Measurements from ENCODE around the gene ZNF12. TPM values are rescaled to one million over a fixed set of nuclear protein-coding genes. Genes with fewer than 3 reads are reported as not detected.

ZNF12 gene
- polyA plus RNA-seq, 1 experiment = 10.9 TPM

- no peak for TF ChIP-seq CTCF (IDR thresholded peaks at IDR 0.05; ENCODE audit: insufficient read depth, low read depth, low read length)
- ChIA-PET POLR2A (no interaction called here), CTCF (no interaction called here)
- H3K27me3 ChIP-seq (ENCODE audit: control insufficient read depth, insufficient read depth, low read length) = no peaks in the 10 kb centered on the region
- DNase-seq (ENCODE audit: low read depth) = no peak
- H3K4me3 ChIP-seq (ENCODE audit: low read depth, low read length) = no peak overlapping the region
- H3K36me3 ChIP-seq (ENCODE audit: control insufficient read depth, insufficient read depth, low read length) = peaks cover 31% of the 10 kb centered on the region
These were observed 4.9 kb downstream of the ZNF12 start for GRCh38 chr7:6701860-6702259.

- TF ChIP-seq CTCF (IDR thresholded peaks at IDR 0.05; ENCODE audit: insufficient read depth, low read depth, low read length) = no peak
- DNase-seq (ENCODE audit: low read depth) = no peak
- ChIA-PET POLR2A (no interaction called here), CTCF (no interaction called here)
- no peaks in the 10 kb centered on the region for H3K27me3 ChIP-seq (ENCODE audit: control insufficient read depth, insufficient read depth, low read length)
- H3K36me3 ChIP-seq (ENCODE audit: control insufficient read depth, insufficient read depth, low read length) = peaks cover 35% of the 10 kb centered on the region
- H3K4me3 ChIP-seq (ENCODE audit: low read depth, low read length) = no peak overlapping the region
These were observed 6.0 kb downstream of the ZNF12 start for GRCh38 chr7:6700793-6701192.

- no peak for TF ChIP-seq CTCF (IDR thresholded peaks at IDR 0.05; ENCODE audit: insufficient read depth, low read depth, low read length)
- POLR2A ChIA-PET = interaction anchor here (0.5 kb wide), 1 partner anchor 46 kb away, joined by 3 read pairs; no protein-coding TSS in a partner anchor
These were observed 15.1 kb downstream of the ZNF12 start for GRCh38 chr7:6691609-6692106.

GRCh38 chr7:6691103-6691502 lies 15.6 kb downstream of the ZNF12 start:
- ChIA-PET CTCF (no interaction called here), POLR2A (no interaction called here)
- Histone ChIP-seq H3K36me3 (ENCODE audit: control insufficient read depth, insufficient read depth, low read length) (peaks cover 32% of the 10 kb centered on the region), H3K4me3 (ENCODE audit: low read depth, low read length) (no peak overlapping the region), H3K27me3 (ENCODE audit: control insufficient read depth, insufficient read depth, low read length) (no peaks in the 10 kb centered on the region)
- no peak for DNase-seq (ENCODE audit: low read depth)
- TF ChIP-seq CTCF (IDR thresholded peaks at IDR 0.05; ENCODE audit: insufficient read depth, low read depth, low read length) = no peak

More at GRCh38 chr7:6691609-6692106, 15.1 kb downstream of the ZNF12 start:
- Histone ChIP-seq H3K27me3 (ENCODE audit: control insufficient read depth, insufficient read depth, low read length) (no peaks in the 10 kb centered on the region), H3K4me3 (ENCODE audit: low read depth, low read length) (no peak overlapping the region), H3K36me3 (ENCODE audit: control insufficient read depth, insufficient read depth, low read length) (peaks cover 36% of the 10 kb centered on the region)
- CTCF ChIA-PET = no interaction called here
- DNase-seq (ENCODE audit: low read depth) = no peak

GRCh38 chr7:6680146-6680545 lies 26.6 kb downstream of the ZNF12 start:
- POLR2A ChIA-PET = no interaction called here
- no peaks in the 10 kb centered on the region for H3K27me3 ChIP-seq (ENCODE audit: control insufficient read depth, insufficient read depth, low read length)
- DNase-seq (ENCODE audit: low read depth) = no peak
- no peak for TF ChIP-seq CTCF (IDR thresholded peaks at IDR 0.05; ENCODE audit: insufficient read depth, low read depth, low read length)
- H3K36me3 ChIP-seq (ENCODE audit: control insufficient read depth, insufficient read depth, low read length) = no peaks in the 10 kb centered on the region
- CTCF ChIA-PET = interaction anchor here (1.2 kb wide), 1 partner anchor 24 kb away, joined by 3 read pairs; no protein-coding TSS in a partner anchor
- H3K4me3 ChIP-seq (ENCODE audit: low read depth, low read length) = no peak overlapping the region

Data from BJ (cell line).